GM10248 (cell line): ENCODE data around the gene DCXR.

Experiments used
- CTCF ChIA-PET: fragments of 300-600 bp; sonication (Branson Sonifier 250); formaldehyde crosslinking; extraction: SDS; loops from one replicate; lab custom pipeline; 2021; ENCODE audit warnings: antibody characterized with exemption; lab: Yijun Ruan, JAX
- POLR2A ChIA-PET: fragments of 350-650 bp; sonication (Branson Sonifier 250); formaldehyde crosslinking; extraction: SDS; loops from one replicate; lab custom pipeline; 2020; ENCODE audit warnings: antibody characterized with exemption; lab: Yijun Ruan, JAX
- DNase-seq: peaks from one replicate; pipeline ENCODE4 v3.0.0; 2012; ENCODE audit errors: extremely low spot score
- TF ChIP-seq, protein P1 (sequence below): IDR thresholded peaks from 2 replicates; pipeline ENCODE4 v1.5.1; 2012; ENCODE audit warnings: mild to moderate bottlenecking, low read depth; ENCODE audit errors: extremely low read depth, missing control alignments, control extremely low read depth

The DCXR gene

GRCh38 chr17:82007495-82008257 lies 29.8 kb downstream of the DCXR start:
- TF ChIP-seq, protein P1, sequence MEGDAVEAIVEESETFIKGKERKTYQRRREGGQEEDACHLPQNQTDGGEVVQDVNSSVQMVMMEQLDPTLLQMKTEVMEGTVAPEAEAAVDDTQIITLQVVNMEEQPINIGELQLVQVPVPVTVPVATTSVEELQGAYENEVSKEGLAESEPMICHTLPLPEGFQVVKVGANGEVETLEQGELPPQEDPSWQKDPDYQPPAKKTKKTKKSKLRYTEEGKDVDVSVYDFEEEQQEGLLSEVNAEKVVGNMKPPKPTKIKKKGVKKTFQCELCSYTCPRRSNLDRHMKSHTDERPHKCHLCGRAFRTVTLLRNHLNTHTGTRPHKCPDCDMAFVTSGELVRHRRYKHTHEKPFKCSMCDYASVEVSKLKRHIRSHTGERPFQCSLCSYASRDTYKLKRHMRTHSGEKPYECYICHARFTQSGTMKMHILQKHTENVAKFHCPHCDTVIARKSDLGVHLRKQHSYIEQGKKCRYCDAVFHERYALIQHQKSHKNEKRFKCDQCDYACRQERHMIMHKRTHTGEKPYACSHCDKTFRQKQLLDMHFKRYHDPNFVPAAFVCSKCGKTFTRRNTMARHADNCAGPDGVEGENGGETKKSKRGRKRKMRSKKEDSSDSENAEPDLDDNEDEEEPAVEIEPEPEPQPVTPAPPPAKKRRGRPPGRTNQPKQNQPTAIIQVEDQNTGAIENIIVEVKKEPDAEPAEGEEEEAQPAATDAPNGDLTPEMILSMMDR = no peak
- POLR2A ChIA-PET = no interaction called here
- DNase-seq = no peak
- CTCF ChIA-PET = interaction anchor here (0.9 kb wide), 1 partner anchor 13 kb away, joined by 3 read pairs; no protein-coding TSS in a partner anchor

GRCh38 chr17:82007228-82007494 lies 30.3 kb downstream of the DCXR start:
- POLR2A ChIA-PET = no interaction called here
- TF ChIP-seq, protein P1 = no peak
- DNase-seq = no peak
- CTCF ChIA-PET = interaction anchor here (0.9 kb wide), 1 partner anchor 13 kb away, joined by 3 read pairs; no protein-coding TSS in a partner anchor

- ChIA-PET CTCF (no interaction called here), POLR2A (no interaction called here)
- DNase-seq = no peak
- TF ChIP-seq, protein P1 = no peak
Measured at GRCh38 chr17:82006468-82007227, 30.8 kb downstream of the DCXR start.

DNA sequence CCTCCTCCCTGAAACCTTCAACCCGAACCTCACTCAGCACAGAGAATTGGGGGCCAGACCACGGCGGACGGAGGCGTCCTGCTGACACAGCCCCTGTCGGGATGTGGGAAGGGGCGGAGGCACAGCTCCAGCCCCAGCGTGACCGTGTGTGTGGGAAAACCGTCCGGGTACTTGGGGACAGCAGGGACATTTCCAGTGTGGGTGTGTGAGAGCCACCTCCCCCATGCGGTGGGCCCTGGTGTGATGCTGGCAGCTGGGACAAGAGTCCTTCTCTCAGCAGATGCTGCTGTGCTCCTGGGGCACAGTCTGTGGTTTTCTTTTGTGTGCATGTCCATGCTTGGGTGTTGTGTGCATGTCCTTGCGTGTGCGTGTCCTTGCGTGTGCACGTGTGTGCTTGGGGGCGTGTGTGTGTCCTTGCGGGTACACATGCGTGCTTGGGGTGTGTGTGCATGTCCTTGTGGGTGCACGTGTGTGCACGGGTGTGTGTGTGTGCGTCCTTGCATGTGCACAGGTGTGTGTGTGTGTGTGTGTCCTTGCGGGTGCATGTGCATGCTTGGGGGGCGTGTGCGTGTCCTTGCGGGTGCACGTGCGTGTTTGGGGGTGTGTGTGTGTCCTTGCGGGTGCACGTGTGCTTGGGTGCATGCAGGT lies 31.7 kb downstream of the DCXR start:
- TF ChIP-seq, protein P1 = no peak
- POLR2A ChIA-PET = no interaction called here

GRCh38 chr17:82004517-82005455 lies 32.7 kb downstream of the DCXR start:
- CTCF ChIA-PET = interaction anchor here (1.0 to 3.2 kb wide), 2 partner anchors 16 to 25 kb away, joined by 3 to 13 read pairs; no protein-coding TSS in a partner anchor
- no peak for DNase-seq
- POLR2A ChIA-PET = no interaction called here
- TF ChIP-seq, protein P1 = no peak

More for the DNA sequence above, 31.7 kb downstream of the DCXR start:
- no peak for DNase-seq
- CTCF ChIA-PET = no interaction called here
